GM21786 (cell line): ENCODE measurements around the gene OTOP2.
"Not testable (repeated sequence)": the region's sequence is repeated elsewhere in the genome, so short reads cannot be mapped to it uniquely, and the experiment has no call there.

ENCODE experiments used
- ATAC-seq: cut with Tn5 transposase; IDR thresholded peaks from one replicate; pipeline ENCODE4 v1.9.1; 2021; ENCODE audit not compliant: unreplicated experiment

OTOP2 gene

DNA sequence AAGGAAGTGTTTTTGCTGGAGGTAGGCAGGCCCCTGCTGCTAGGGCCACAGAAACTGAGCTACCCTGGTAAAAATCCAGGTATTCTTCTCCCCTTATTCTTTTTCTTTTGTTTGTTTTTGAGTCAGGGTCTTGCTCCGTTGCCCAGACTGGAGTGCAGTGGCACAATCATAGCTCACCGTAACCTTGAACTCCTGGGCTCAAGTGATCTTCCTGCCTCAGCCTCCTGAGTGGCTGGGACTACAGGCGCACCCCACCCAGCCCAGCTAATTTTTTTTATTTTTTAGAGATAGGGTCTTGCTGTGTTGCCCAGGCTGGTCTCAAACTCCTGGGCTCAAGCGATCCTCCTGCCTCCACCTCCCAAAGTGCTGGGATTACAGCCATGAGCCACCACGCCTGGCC lies 45.4 kb downstream of the OTOP2 start:
- not testable (repeated sequence) for ATAC-seq

DNA sequence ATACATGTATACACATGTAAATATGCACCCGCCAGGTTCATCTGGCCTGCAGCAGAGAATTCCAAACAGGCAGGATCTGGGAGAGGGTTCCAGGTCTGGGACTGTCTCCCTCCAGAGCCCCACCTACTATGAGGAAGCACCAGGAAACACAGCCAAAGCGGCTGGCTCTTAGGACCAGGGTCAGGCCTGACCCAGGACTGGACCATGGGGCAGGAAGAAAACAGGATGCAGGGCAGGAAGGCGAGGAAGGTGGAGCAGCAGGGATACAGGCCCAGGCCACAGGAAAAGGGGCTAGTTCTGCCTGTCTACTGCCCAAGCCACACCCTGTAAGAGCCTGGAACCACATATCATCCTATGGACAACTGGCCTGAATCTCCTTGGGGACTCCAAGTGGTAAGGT lies 46.3 kb downstream of the OTOP2 start:
- ATAC-seq, result no peak

DNA sequence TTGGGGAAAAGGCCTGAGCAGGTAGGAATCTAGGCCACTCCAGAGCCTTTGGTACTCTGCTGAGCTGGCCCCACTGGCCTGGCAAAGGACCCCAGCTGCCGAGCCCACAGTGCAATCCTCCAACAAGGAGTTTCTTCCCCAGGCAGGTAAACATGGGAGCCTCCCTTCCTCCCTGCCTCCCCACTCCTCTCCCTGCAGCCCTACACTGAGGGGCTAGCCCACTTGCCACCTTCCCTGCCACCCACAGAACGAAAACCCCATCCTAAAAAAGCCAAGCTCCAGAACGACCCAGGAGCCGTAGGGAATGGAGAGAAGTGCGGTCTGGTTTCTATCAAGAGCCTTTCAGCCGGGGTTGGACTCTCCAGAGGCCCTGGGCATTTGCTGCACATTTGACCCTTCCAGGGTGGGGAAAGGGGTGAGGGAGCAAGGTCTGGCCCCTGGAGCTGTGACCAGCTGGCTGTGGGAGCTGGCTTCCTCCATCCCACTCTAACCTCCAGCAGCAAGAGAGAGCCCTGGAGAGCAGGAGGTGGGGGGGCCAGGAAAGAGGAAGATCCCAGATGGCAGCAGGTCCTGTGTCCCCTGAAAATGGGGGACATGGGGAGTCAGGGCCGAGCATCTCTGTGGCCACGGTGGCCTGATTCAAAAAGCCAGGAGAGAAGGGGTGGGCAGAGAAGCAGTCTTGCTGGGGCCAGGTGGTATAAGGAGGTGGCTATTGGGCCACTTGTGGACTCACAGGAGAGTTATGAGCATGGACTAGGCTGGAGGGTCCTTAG lies 47.2 kb downstream of the OTOP2 start:
- no peak for ATAC-seq

DNA sequence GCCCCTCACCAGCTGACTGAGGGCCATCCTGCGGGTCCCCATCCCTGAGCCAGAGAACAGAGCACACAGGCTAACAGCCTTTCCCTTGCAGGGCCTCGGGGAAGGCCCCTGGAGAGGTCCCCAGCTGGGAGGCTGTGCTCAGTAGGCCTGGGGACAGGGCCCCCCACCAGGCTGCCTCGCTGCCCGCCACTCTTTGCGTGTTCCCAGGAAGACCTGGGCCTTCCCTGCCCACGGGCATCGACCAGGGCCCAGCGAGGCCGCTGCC lies 47.7 kb downstream of the OTOP2 start:
- no peak for ATAC-seq

DNA sequence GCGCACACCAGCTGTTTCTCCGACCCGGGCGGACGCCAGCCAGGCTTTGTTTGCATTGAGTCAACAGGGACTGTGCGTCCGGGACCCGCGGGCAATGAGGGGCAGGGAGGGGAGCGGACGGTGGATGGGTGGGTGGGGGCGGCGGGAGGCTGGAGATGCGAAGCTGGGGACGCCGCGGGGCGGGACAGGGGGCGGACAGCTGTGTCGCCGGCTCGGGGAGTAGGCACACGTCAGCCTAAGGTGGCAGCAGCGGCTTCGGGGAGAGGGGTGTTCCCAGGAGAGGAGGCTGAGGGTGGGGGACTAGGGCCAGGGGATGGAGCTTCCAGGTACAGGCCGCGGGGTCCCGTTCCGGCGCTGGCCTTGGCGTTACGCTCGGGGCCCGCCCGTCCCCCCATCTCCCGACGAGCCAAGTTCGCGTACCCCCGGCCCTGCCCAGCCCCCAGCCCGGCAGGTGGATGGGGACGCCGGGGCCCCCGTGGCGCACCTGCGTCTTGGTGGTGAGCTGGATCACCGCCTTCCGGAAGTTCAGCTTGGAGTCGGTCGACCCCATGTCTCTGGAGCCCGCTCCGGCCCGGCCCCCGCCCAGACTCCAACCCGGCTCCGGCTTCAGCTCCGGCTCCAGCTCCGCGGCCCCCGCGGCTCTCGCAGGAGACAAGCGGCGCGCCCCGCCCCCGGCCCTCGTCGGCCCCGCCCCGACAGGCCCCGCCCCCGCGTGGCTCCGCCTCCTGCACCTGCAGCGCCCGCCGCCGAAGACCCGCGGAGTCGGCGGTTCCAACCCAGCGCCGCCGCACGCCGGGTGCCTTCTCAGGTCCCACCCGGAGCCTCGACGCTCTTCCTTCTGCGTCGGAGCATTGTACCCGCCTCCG lies 48.3 kb downstream of the OTOP2 start, which contains the start of gene HID1:
Gene HID1 (minus strand): TSS at position 653 of the 866 bp plus-strand sequence. CDS start 103 bp downstream, at position 550.
- ATAC-seq, result no peak

DNA sequence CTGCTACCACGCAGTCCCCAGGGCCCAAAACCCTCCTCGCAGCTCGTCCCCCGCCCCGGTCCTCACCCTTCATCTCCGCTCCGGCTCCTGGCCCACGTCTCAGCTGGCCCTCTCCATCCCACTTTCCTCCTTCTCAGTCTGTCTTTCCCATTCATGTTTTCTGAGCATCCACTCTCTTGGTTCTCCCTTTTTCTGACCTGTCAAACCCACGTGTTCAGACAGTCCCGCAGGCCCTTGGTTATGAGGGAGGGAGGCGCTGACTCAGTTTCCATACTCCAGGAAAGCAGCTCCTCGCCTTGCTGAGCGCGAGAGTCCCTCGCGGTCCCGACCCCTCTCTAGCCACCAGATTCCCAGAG lies 48.9 kb downstream of the OTOP2 start:
- no peak for ATAC-seq

DNA sequence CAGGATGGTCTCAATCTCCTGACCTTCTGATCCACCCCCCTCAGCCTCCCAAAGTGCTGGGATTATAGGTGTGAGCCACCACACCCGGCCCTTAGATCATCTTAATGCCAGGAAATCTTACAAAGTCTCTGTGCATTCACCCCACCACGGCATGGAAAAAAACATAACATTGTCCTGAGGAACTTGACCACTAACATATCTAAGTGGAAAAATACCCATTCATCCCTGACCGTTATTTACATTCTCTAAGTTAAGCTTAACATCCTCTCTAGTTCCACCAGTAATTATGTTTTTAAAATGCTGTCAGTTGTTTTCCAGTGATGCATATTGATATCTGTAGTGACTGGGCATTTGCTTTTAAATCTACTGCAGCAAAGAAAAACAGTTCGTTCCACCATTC lies 51.9 kb downstream of the OTOP2 start:
- no peak for ATAC-seq

DNA sequence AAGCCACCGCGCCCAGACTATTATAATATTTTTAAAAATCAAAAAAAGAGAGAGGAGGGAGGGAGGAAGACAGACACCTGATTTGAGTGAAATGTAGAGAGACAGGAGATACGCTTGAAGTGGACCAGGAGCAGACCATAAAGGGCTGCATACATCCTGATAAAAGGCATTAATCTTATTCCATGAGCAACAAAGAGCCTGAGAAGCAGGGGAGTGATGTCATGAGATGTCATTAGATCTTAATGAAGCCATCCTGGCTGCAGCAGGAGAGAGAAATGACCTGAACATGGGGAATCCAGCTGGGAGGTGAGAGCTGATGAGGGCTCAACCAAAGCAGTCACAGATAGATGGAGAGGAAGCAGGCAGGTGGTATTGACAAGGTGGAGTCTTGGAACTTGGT lies 53.7 kb downstream of the OTOP2 start:
- ATAC-seq, result no peak

DNA sequence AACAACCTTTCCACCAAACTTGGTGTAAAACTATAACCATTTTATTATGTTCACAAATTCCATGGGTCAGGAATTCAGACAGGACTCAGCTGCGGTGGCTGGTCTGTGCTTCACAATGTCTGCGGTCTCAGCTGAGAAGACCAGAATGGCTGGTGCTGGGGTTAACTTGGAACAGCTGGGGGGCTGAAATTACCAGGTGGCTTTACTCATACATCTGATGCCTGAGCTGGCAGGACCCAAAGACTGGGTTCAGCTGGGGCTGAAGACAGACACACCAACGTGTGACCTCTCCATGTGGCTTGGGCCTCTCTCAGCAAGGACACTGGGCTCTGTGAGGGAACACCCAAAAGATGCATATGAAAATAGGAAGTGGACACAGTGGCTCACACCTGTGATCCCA lies 54.2 kb downstream of the OTOP2 start:
- ATAC-seq, result no peak

DNA sequence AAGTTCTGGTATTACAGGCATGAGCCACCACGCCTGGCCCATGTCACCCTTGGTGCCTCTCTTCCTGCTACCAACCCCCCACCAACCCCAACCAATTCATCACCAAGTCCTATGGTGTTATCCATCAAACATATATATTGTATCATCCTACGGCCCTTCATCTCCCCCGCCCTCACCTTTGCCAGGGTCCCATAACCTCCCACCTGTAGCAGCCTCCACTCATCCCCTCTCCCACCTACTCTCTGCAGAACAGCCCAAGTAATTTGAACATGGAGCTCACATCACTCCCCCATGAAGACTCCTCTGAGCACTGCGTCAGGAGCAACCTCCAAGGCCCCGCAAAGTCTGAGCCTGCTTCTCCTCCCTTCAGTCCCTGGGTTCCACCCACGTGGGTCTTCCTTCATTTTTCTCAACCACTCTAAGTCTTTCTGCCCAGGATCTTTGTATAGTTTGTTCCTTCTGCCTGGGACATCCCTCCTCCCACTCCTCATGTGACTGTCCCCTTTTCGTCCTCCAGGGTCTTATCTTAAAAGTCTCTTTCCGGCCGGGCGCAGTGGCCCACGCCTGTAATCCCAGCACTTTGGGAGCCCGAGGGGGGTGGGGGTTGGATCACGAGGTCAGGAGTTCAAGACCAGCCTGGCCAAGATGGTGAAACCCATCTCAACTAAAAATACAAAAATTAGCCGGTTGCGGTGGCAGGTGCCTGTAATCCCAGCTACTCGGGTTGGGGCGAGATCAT lies 55.5 kb downstream of the OTOP2 start:
- ATAC-seq, result no peak

DNA sequence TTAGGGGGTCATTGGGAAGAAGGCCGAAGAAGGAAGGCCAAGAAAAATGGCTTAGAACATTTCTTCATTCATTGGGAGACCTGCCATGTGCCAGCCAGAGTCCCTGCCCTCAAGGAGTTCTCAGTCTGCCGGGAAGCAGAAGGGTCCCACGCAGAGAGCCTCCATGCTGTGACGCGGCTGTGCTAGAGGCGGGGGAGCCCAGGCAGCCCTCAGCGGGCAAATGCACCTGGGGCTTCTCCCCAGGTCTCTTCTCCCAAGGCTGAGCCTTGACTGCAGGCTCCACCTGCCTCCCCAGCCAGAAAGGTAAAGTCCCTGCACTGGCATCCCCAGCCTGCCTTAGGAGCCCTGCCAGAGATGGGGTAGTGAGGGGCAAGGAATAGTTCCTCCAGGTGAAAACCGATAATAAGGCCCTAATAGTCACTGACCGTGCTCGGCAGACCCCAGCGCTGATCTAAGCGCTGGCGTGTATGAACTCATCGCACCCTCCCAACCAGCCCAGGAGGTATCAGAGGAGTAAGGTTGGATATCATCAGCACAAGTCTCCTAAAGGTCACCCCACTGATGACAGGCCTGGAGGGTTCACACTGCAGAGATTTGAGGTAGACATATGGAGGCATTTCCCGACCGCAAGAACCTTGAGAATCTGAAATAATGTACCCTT lies 57.4 kb downstream of the OTOP2 start:
- no peak for ATAC-seq

DNA sequence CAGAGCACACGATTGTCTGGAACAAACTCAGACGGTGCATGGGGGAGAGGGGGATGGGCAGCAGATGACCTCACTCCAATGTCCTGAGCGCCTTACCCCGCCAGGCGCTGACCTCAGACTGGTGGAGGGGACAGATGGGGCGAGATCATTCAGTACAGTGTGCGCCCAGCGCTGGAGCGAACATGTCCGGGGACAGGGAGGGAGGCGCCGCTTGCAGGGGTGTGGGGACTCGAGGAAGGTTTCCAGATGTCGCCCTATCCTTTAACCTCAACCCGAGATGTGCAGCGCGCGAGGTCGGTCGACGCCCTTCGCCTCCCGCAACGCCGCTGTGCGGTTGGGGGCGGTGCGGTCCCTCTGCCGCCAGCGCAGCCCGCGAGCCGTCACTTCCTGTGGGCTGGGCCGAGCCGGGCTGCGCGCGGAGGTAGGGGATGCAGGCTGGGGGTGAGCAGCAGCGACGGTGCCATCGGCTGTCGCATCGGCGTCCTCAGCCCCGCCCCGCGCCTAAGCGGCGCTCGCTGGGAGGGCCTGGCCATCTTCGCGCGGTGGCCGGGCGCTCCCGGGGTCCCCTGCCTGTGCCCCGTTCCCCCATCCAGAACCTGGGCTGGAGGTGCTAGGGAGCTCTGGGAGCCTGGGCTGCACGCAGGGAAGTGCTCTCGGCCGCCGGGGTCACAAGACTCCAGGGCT lies 58.0 kb downstream of the OTOP2 start:
- peak; percentile 53 for ATAC-seq

DNA sequence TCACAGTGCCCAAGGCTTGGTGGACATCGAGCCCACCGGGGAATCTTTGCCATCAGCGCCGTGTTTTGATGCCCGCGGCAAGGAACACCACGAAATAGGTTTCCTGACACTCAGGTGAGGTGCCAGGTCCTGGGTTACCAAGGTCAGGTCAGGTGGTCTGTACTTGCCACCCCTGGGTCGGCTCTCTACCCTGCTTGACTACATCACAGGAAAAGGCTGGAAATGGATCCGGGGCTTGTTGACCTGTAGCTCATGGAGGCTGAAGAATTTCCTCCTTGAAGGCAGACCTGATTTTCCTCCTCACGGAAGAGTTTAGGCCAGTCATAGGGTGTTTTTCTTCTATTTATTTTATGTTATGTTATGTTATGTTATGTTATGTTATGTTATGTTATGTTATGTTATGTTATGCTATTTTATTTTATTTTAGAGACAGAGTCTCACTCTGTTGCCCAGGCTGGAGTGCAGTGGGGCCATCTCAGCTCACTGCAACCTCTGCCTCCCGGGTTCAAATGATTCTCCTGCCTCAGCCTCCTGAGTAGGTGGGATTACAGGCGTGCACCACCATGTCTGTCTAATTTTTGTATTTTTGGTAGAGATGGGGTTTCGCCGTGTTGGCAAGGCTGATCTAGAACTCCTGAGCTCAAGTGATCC lies 58.7 kb downstream of the OTOP2 start:
- ATAC-seq, result not testable (repeated sequence)
